HepG2 (cell line): Measurements from ENCODE around the gene TEF.

Source experiments
- ATF6 ChIP-seq: sonication (generic); formaldehyde crosslinking; conservative IDR thresholded peaks from 2 replicates; pipeline ENCODE4 v1.4.0; 2020; ENCODE audit warnings: missing genetic modification reagents
- BRCA1 ChIP-seq: sonication (generic); formaldehyde crosslinking; IDR thresholded peaks from 2 replicates; pipeline ENCODE4 v1.4.0; 2020; ENCODE audit warnings: missing genetic modification reagents
- MEIS2 ChIP-seq: sonication (generic); formaldehyde crosslinking; IDR thresholded peaks from 2 replicates; pipeline ENCODE4 v1.9.0; 2021; ENCODE audit warnings: mild to moderate bottlenecking, missing genetic modification reagents
- RAD21 ChIP-seq: fragments of 450-650 bp; formaldehyde crosslinking; IDR thresholded peaks from 2 replicates; pipeline ENCODE4 v1.5.0; 2020; ENCODE audit warnings: mild to moderate bottlenecking
- RERE ChIP-seq: IDR thresholded peaks from 2 replicates; pipeline ENCODE4 v1.6.1; 2016; ENCODE audit warnings: low read depth, missing genetic modification reagents, missing compliant biosample characterization
- TCF7 ChIP-seq: sonication (generic); IDR thresholded peaks from 2 replicates; pipeline ENCODE4 v1.6.1; 2016; ENCODE audit warnings: antibody characterized with exemption, low read depth
- TEF ChIP-seq: sonication (generic); formaldehyde crosslinking; IDR thresholded peaks from 2 replicates; pipeline ENCODE4 v1.5.0; 2020; ENCODE audit warnings: missing genetic modification reagents
- ZNF253 ChIP-seq: sonication (generic); formaldehyde crosslinking; IDR thresholded peaks from 2 replicates; pipeline ENCODE4 v1.8.0; 2022; ENCODE audit warnings: mild to moderate bottlenecking, missing genetic modification reagents, borderline replicate concordance
- ZNF281 ChIP-seq: sonication (generic); formaldehyde crosslinking; IDR thresholded peaks from 2 replicates; pipeline ENCODE4 v1.4.0; 2020; ENCODE audit warnings: missing genetic modification reagents, borderline replicate concordance
- ZNF333 ChIP-seq: sonication (generic); formaldehyde crosslinking; IDR thresholded peaks from 2 replicates; pipeline ENCODE4 v1.4.0; 2020; ENCODE audit warnings: mild to moderate bottlenecking, missing genetic modification reagents, borderline replicate concordance
- ZNF747 ChIP-seq: sonication (generic); formaldehyde crosslinking; IDR thresholded peaks from 2 replicates; pipeline ENCODE4 v1.8.1; 2023; ENCODE audit warnings: missing genetic modification reagents, mild to moderate bottlenecking, borderline replicate concordance

GRCh38 chr22:41429951-41430332 lies 48.2 kb downstream of the TEF start:
- TF ChIP-seq BRCA1 (no peak), TEF (CRISPR knock-in tag) (no peak), ZNF333 (no peak), RAD21 (CRISPR knock-in tag) (no peak), ATF6 (CRISPR knock-in tag) (no peak), ZNF281 (CRISPR knock-in tag) (no peak), TCF7 (no peak), MEIS2 (CRISPR knock-in tag) (no peak), ZNF253 (CRISPR knock-in tag) (no peak), ZNF747 (CRISPR knock-in tag) (no peak), RERE (CRISPR knock-in tag) (no peak)
